ENCODE data around the gene GDF10.

DNA sequence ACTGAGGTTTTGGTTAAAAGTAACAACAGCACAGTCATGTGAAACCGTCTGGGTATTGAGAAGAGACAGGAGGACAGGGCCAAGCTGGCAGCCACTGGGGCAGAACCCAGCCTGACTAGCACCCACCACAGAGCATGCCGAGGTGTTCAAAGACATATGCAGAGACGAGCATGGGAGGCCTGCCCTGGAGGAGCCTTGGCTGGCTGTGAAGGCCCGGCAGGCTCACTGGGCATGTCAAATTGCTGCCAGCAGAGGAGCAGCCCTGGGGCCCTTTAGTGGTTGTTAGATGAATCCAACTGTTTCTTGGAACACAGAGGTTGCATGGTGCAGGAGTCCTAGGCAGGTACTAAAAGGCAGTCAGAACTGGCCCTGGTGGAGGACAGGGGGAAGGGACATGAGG, 17.3 kb downstream of the GDF10 start:
- TF ChIP-seq, protein P1, sequence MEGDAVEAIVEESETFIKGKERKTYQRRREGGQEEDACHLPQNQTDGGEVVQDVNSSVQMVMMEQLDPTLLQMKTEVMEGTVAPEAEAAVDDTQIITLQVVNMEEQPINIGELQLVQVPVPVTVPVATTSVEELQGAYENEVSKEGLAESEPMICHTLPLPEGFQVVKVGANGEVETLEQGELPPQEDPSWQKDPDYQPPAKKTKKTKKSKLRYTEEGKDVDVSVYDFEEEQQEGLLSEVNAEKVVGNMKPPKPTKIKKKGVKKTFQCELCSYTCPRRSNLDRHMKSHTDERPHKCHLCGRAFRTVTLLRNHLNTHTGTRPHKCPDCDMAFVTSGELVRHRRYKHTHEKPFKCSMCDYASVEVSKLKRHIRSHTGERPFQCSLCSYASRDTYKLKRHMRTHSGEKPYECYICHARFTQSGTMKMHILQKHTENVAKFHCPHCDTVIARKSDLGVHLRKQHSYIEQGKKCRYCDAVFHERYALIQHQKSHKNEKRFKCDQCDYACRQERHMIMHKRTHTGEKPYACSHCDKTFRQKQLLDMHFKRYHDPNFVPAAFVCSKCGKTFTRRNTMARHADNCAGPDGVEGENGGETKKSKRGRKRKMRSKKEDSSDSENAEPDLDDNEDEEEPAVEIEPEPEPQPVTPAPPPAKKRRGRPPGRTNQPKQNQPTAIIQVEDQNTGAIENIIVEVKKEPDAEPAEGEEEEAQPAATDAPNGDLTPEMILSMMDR (IDR thresholded peaks at IDR 0.05), result no peak
- TF ChIP-seq POLR2A (IDR thresholded peaks at IDR 0.05), result no peak

Measured in testis (tissue), 2 donors.